GM12873 (cell line): ENCODE results near the gene ENTREP1.

ENCODE experiments used
- CTCF ChIP-seq: IDR thresholded peaks from 2 replicates; pipeline ENCODE4 v1.5.1; 2012; ENCODE audit warnings: low read depth, mild to moderate bottlenecking, moderate library complexity, low read length, control low read depth; ENCODE audit not compliant: insufficient read depth; ENCODE audit errors: missing control alignments

The ENTREP1 gene

GRCh38 chr9:69392826-69393225, 67.8 kb downstream of the ENTREP1 start:
- no peak for TF ChIP-seq CTCF

DNA sequence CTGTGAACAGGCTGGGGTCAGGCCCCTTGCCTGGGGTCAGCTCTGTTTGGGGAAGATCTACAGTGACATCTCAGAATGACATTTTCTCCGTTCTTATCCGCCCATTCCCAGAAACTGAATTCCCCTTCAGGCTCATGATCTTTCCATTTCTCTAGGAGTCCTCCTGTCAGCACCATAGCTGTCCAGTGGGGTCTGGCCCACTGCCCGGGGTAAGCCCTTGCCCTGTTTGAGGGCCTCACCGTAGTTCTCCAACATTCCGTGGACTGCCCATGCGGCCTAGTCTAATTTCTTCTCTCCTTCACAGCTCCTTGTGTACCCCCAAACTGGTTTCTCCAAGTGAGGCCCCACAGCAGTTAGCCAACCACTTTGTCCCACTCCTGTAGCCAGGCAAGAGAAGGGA, 68.4 kb downstream of the ENTREP1 start:
- no peak for TF ChIP-seq CTCF

DNA sequence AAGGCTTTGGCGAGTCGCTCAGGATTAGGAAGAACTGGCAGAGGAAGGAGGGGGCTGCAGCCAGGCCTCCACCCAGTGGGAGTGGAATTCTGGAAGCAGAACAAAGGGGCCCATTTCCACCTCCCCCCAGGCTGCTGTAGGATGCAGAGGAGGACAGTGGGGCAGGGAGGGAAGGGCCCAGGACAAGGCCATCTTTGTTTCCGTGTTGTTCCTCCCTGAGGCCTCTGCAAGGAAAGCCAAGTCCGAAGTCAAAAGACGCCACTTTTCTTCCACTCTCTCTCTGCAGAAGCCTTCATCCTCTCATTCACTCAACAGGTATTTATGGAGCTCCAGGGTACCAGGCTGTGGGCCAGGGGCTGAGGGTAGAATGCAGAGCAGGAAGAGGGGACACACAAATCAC, 70.7 kb downstream of the ENTREP1 start:
- no peak for TF ChIP-seq CTCF

GRCh38 chr9:69396759-69397158, 71.7 kb downstream of the ENTREP1 start:
- TF ChIP-seq CTCF: no peak

GRCh38 chr9:69397384-69398214, 72.6 kb downstream of the ENTREP1 start:
- no peak for TF ChIP-seq CTCF

DNA sequence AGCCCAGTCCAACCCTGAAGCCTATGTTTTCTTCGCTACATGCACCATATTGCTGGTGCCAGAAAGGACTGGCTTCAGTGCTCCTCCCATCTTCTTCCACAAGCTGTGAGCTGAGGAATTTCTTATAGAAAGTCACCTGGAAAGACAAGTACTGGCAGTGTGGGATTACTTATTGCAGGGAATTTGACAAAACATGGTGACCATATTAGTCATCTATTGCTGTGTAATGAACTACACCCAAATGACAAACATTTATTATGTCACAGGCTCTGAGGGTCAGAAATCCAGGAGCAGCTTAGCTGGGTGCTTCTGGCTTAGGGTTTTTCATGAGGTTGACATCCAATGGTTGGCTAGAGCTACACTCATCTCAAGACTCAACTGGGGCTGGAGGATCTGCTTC, 75.5 kb downstream of the ENTREP1 start:
- no peak for TF ChIP-seq CTCF

DNA sequence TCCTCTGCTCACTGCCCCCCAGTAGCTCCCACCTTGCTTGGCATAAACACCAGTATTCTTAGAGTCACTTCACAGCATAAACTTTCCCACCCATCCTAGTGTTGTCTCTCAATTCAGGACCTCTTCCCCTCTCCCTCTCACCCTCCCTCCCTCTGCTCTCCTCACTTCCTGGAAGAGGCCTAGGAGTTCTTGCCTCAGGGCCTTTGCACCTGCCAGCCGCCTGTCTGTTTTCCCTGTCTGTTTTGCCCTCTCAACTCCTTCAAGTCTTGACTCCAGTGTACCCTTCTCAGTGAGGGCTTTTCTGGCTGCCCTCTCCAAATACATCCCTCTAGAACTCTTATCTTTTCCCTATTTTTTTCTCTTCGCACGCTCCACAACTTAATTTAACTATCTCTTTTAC, 86.2 kb downstream of the ENTREP1 start:
- no peak for TF ChIP-seq CTCF
